Endothelial cell (in vitro differentiated cells): ENCODE results near the gene DNAJC6. TPM values are rescaled to one million over a fixed set of nuclear protein-coding genes. Genes with fewer than 3 reads are reported as not detected.

Experiments used
- DNase-seq: peaks from one replicate; pipeline ENCODE4 v3.0.0; 2021; ENCODE audit warnings: low spot score
- H3K27ac Mint-ChIP-seq: one replicate; pipeline ENCODE4 v1.8.0; 2021; ENCODE audit warnings: mixed read lengths, inconsistent platforms; ENCODE audit not compliant: unreplicated experiment
- H3K27me3 Mint-ChIP-seq: one replicate; pipeline ENCODE4 v1.8.0; 2021; ENCODE audit warnings: mild to moderate bottlenecking, moderate library complexity, mixed read lengths, inconsistent platforms; ENCODE audit not compliant: unreplicated experiment
- H3K36me3 Mint-ChIP-seq: one replicate; pipeline ENCODE4 v1.8.0; 2021; ENCODE audit warnings: mild to moderate bottlenecking, low read depth, mixed read lengths, inconsistent platforms; ENCODE audit not compliant: unreplicated experiment
- H3K4me1 Mint-ChIP-seq: one replicate; pipeline ENCODE4 v1.8.0; 2021; ENCODE audit warnings: mild to moderate bottlenecking, mixed read lengths, inconsistent platforms; ENCODE audit not compliant: unreplicated experiment
- H3K4me3 Mint-ChIP-seq: one replicate; pipeline ENCODE4 v1.8.0; 2021; ENCODE audit warnings: mild to moderate bottlenecking, mixed read lengths, inconsistent platforms; ENCODE audit not compliant: unreplicated experiment
- H3K9me3 Mint-ChIP-seq: one replicate; pipeline ENCODE4 v1.8.0; 2021; ENCODE audit warnings: mixed read lengths, inconsistent platforms; ENCODE audit not compliant: unreplicated experiment
- total RNA-seq: library from RNA; stranded (reverse); fragmentation: NEBNext Ultra II Directional; extraction: Animal tissue kit (Norgen Biotek cat#: 25700); gene quantifications from one replicate; pipeline ENCODE4 v1.2.1, GENCODE V29; 2021; ENCODE audit not compliant: unreplicated experiment
- TF ChIP-seq, protein P1 (sequence below): fragments of 200-600 bp; sonication (generic); IDR thresholded peaks from one replicate; pipeline ENCODE4 v1.5.0; 2021; ENCODE audit warnings: antibody characterized with exemption; ENCODE audit not compliant: unreplicated experiment

Gene DNAJC6
- total RNA-seq, 1 donor from 2014 or later = 3.5 TPM

DNA sequence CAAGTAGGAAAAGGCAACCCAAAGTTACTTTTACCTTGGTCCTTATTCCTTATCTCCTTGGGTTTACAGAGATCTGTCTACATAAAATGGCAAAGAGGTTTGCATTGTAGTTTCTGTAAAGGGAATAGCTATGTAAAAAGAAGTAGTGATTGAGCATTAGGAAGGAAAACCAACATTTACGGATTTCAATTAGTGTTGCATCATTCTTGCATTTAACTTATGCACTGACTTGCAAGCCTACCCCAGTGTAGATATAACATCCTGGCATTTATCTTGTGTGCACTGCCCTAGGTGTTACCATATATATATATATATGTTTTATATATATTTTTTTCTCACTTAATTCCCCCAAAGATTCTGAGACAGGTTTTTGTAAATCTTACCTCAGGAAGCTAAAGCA, 107.4 kb downstream of the DNAJC6 start:
- Mint-ChIP-seq H3K4me1 (peaks cover 10% of the 10 kb centered on the region), H3K36me3 (peaks cover 6% of the 10 kb centered on the region), H3K27me3 (peaks cover 3% of the 10 kb centered on the region), H3K4me3 (no peak overlapping the region), H3K27ac (no peak overlapping the region), H3K9me3 (no peaks in the 10 kb centered on the region)
- DNase-seq = no peak
- TF ChIP-seq, protein P1, sequence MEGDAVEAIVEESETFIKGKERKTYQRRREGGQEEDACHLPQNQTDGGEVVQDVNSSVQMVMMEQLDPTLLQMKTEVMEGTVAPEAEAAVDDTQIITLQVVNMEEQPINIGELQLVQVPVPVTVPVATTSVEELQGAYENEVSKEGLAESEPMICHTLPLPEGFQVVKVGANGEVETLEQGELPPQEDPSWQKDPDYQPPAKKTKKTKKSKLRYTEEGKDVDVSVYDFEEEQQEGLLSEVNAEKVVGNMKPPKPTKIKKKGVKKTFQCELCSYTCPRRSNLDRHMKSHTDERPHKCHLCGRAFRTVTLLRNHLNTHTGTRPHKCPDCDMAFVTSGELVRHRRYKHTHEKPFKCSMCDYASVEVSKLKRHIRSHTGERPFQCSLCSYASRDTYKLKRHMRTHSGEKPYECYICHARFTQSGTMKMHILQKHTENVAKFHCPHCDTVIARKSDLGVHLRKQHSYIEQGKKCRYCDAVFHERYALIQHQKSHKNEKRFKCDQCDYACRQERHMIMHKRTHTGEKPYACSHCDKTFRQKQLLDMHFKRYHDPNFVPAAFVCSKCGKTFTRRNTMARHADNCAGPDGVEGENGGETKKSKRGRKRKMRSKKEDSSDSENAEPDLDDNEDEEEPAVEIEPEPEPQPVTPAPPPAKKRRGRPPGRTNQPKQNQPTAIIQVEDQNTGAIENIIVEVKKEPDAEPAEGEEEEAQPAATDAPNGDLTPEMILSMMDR = no peak

DNA sequence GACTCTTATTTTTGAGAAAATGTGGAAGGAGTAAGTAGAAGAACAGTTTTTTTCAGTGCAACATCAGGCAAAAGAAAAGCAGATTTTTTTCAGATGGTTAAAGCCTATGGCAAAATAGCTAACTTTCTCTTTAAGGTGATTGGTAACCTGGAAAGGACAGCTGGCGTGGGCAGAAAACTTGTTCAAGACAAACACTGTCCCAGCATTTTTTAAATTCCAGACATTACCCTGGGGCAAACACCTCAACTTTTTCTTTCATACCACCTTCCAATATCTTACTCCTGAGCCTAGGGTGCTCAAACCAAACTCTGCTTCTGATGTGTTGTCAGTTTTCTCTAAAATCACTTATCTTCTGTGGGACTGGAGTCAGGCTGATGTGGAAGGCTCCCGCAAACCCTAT, 108.4 kb downstream of the DNAJC6 start:
- TF ChIP-seq, protein P1 = no peak
- Mint-ChIP-seq H3K27ac (no peak overlapping the region), H3K36me3 (peaks cover 6% of the 10 kb centered on the region), H3K9me3 (no peaks in the 10 kb centered on the region), H3K4me3 (no peak overlapping the region), H3K4me1 (peaks cover 10% of the 10 kb centered on the region), H3K27me3 (peaks cover 3% of the 10 kb centered on the region)
- no peak for DNase-seq

DNA sequence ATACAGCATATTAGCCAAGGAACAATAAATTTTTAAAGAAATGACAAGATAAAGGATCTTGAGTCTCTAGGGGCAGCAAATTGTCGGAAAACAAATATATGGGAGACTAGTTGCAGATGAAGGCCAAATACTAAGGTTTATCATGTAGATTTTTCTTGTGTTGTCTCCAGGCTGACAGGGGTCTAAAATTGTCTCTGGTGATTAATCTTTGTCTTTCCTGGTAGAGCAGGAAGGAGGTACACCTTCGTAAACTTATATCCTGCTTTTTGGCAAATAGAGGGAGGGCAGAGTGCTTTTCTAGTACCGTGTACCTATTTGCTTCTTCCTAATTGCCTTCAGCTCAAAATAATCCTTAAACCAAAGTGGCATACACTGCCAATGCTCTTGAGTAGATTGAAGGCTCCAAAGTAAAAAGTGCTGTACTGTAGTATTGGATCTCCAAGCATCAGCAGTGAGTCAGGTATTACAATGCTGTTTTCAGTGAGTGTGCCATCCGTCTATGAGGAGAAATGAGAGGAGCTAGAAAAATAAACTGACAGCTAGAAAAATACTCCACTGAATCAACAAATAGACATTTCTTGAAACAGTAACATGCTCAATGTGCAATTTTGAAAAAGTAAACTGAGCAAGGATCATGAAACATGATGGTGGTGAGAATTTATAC, 109.3 kb downstream of the DNAJC6 start:
- peaks cover 6% of the 10 kb centered on the region for H3K36me3 Mint-ChIP-seq
- peaks cover 10% of the 10 kb centered on the region for H3K4me1 Mint-ChIP-seq
- DNase-seq = no peak
- peak overlapping the region; percentile 92 for H3K4me3 Mint-ChIP-seq
- H3K9me3 Mint-ChIP-seq = no peaks in the 10 kb centered on the region
- peak overlapping the region; percentile 15 for H3K27ac Mint-ChIP-seq
- H3K27me3 Mint-ChIP-seq = peaks cover 3% of the 10 kb centered on the region
- TF ChIP-seq, protein P1 = no peak

DNA sequence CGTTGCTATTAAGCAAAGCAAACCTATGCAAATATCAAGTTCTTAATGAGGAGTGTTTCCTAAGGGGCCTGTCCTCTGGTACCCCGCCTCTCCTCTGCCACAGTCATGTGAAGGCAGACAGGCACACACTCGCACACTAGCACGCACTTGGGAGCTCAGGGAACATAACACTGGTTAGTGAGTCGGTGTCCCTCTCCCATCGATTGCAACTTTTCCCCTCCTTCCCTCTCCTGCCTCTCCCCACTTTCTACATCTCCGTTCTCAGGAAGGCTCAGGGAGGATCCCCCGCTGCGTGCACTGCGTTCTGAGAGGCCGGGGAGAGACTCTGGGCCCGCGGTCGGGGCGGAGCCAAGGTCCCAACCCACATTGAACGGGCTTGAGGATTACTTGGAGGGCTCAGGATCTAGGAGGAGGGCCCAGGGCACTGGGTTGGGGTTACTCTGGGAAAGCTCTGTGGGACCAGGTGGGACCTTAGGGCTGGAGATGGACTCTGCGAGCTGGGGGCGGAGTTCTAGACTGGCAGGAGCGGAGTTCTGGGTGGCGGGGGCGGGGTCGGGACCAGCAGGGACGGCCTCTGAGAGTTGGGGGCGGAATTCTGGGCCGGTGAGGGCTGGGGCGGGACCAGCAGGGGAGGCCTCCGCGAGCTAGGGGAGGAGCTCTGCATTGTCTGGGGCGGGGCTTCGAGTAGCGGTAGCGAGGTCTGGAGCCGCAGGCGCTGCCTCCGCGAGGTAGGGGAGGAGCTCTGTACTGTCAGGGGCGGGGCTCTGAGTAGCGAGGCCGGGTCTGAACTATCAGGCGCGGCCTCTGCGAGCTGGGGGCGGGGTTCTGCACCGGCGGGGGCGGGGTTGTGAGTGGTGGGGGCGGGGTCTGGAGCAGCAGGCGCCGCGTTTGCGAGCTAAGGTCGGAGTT, 110.6 kb downstream of the DNAJC6 start:
- peak; percentile 98 for DNase-seq
- H3K36me3 Mint-ChIP-seq = peaks cover 12% of the 10 kb centered on the region
- TF ChIP-seq, protein P1 = no peak
- H3K27ac Mint-ChIP-seq = peak overlapping the region; percentile 83
- peaks cover 20% of the 10 kb centered on the region for H3K4me1 Mint-ChIP-seq
- peak overlapping the region; percentile 92 for H3K4me3 Mint-ChIP-seq
- peaks cover 3% of the 10 kb centered on the region for H3K27me3 Mint-ChIP-seq
- H3K9me3 Mint-ChIP-seq = no peaks in the 10 kb centered on the region
